ENCODE results near the gene CNTFR.

DNA sequence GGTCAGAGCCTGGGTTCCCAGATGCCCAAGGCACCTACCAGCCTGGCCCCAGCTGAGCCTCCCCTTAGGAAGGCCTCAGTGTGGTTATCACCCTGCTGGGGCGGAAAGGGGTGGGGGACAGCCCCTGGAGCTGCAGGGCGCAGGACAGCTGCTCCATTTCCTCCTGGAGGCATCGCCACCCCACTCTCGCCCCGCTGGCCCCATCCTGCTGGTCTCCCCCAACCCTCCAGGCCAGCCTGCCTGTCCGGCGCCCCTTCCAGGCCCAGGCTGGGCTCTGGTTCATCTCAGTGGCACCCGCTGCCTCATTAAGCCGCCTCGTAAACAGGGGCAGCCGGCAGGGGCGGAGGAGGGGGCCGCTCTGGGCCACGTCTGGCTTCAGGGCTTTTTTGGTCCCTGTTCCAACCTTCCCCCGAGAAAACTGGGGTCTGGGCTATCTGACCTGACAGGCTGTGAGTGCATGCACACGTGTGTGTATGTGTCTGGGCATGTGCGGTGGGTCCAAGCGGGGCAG lies 36.0 kb downstream of the CNTFR start:
- no peak for TF ChIP-seq CTCF (conservative IDR thresholded peaks at IDR 0.05; ENCODE audit: low read length)
- TF ChIP-seq EZH2phosphoT487 (IDR thresholded peaks at IDR 0.05; ENCODE audit: borderline replicate concordance, low read depth, low read length), result no peak

Data from OCI-LY7 (cell line).